ENCODE results near the gene GLRX3. TPM values are rescaled to one million over a fixed set of nuclear protein-coding genes. Genes with fewer than 3 reads are reported as not detected.

GLRX3 gene
- total and polyA plus RNA-seq, 4 experiments from 2014 or later: 39.3 to 116 (median 59.8) TPM

DNA sequence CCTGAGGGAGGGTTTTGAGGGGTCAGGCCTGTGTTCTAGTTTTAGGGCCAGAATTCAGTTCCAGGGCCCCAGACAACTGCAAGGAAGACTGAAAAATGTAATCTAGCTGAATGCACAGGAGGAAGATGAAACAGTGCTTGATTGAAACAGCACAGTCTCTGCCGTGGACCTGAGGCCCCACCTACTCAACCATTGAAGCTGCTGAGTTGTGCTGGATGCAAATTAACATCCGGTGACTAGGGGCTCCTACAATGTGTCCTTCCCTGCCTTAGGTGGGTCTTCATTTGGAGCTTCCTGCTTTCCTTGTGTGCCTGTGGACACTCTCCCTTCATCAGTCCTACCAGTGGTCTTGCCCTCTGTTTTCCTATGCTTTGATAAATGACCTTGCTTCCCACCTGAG, 5.7 kb downstream of the GLRX3 start:
- no peak for DNase-seq
- Mint-ChIP-seq H3K36me3 (peaks cover 15 to 39% of the 10 kb centered on the region in 2 donors), H3K27ac (peak overlapping the region in 6 of 7 donors; percentile 2 to 89 (median 75)), H3K4me3 (peak overlapping the region in 6 of 8 donors; percentile 23 to 62 (median 38)), H3K27me3 (no peaks in the 10 kb centered on the region), H3K9me3 (no peaks in the 10 kb centered on the region), H3K4me1 (peaks cover 51 to 75% (median 57%) of the 10 kb centered on the region in 4 donors)
- Histone ChIP-seq H3K27ac (ENCODE audit: low read depth, low read length) (no peak overlapping the region), H3K4me3 (ENCODE audit: low read length in 2 of 2) (no peak overlapping the region), H3K4me1 (ENCODE audit: insufficient read depth, low read length) (peaks cover 66% of the 10 kb centered on the region), H3K27me3 (ENCODE audit: insufficient read depth, low read length) (no peaks in the 10 kb centered on the region), H3K36me3 (ENCODE audit: insufficient read depth, low read length) (peaks cover 11% of the 10 kb centered on the region), H3K9me3 (ENCODE audit: control insufficient read depth in 1 of 2, low read length in 2 of 2) (no peaks in the 10 kb centered on the region)
- intact Hi-C loops (cut with micrococcal nuclease): no loop called here
- ChIA-PET POLR2A (ENCODE audit: partially characterized antibody) (interaction anchor here (2.6 kb wide), 1 partner anchor 31 kb away, joined by 20 read pairs; the partner anchor contains the start of gene C10orf143), CTCF (ENCODE audit: partially characterized antibody) (interaction anchor here (0.6 to 2.8 kb wide), 4 partner anchors 8 to 38 kb away, joined by 4 to 10 read pairs (median 7); partner anchors contain the start of gene C10orf143)

DNA sequence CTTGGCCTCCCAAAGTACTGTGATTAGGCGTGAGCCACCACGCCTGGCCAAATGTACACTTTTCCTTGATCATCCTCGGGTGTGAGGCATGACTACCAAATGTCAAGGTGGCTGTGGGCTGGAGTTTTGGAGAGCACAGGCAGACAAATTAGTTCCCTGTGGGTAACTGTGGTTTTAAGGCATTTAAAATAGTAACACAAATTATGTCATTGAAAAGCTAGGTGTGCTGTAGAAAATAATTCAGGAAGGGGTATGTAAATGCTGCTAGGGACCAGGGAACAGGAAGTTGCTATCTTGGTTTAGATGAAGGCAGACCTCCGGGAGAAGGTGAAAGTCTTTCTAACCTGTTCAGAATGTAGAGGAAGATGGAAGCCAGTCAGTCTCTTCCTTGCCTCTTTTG, 9.9 kb downstream of the GLRX3 start:
- intact Hi-C loops (cut with micrococcal nuclease): no loop called here
- Histone ChIP-seq H3K27me3 (ENCODE audit: insufficient read depth, low read length) (no peaks in the 10 kb centered on the region), H3K4me3 (ENCODE audit: low read length in 2 of 2) (no peak overlapping the region), H3K4me1 (ENCODE audit: insufficient read depth, low read length) (peaks cover 25% of the 10 kb centered on the region), H3K36me3 (ENCODE audit: insufficient read depth, low read length) (peaks cover 16% of the 10 kb centered on the region), H3K9me3 (ENCODE audit: control insufficient read depth in 1 of 2, low read length in 2 of 2) (no peaks in the 10 kb centered on the region), H3K27ac (ENCODE audit: low read depth, low read length) (no peak overlapping the region)
- Mint-ChIP-seq H3K36me3 (peaks cover 31 to 64% of the 10 kb centered on the region in 2 donors), H3K27ac (peak overlapping the region in 4 of 7 donors; percentile 40 to 62 (median 55)), H3K4me1 (peaks cover 30 to 52% (median 41%) of the 10 kb centered on the region in 4 donors), H3K9me3 (no peaks in the 10 kb centered on the region), H3K27me3 (no peaks in the 10 kb centered on the region), H3K4me3 (peak overlapping the region in 2 of 8 donors; percentile 4 to 7)
- CTCF ChIA-PET (ENCODE audit: partially characterized antibody): no interaction called here
- POLR2A ChIA-PET (ENCODE audit: partially characterized antibody): no interaction called here
- no peak for DNase-seq

DNA sequence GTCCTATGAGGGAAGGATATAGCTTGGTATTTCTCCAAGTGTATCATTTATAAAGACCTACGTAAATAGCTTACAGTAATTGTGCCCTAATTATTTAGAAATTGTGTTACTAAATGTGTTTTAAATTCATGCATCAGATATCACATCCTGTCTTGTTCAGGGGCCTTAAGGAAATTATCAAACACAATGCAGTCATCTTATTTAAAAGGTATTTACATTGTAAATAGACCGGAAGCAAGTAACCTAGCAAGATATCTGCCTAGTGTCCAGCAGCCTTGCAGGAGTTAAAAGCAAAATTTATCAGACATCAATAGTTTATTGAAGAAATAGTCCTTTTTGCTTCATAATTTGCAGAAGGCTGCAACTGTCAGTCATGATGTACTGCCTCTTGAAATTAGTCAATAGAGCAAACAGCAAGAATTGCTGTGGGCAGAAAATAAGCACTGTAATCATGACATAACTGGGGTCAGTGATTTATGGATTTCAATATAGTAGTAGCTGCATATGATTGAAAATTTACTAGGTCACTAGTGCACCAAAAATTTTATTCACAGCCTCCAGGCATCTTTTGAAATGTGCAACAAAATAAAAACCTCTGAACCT, 23.1 kb downstream of the GLRX3 start:
- CTCF ChIA-PET (ENCODE audit: partially characterized antibody): no interaction called here
- Mint-ChIP-seq H3K4me1 (peaks cover 18 to 35% (median 28%) of the 10 kb centered on the region in 4 donors), H3K27ac (no peak overlapping the region), H3K4me3 (no peak overlapping the region), H3K9me3 (no peaks in the 10 kb centered on the region), H3K36me3 (peaks cover 40 to 52% of the 10 kb centered on the region in 2 donors), H3K27me3 (no peaks in the 10 kb centered on the region)
- Histone ChIP-seq H3K27me3 (ENCODE audit: insufficient read depth, low read length) (no peaks in the 10 kb centered on the region), H3K4me3 (ENCODE audit: low read length in 2 of 2) (no peak overlapping the region), H3K27ac (ENCODE audit: low read depth, low read length) (no peak overlapping the region), H3K4me1 (ENCODE audit: insufficient read depth, low read length) (no peaks in the 10 kb centered on the region), H3K9me3 (ENCODE audit: control insufficient read depth in 1 of 2, low read length in 2 of 2) (no peaks in the 10 kb centered on the region), H3K36me3 (ENCODE audit: insufficient read depth, low read length) (peaks cover 15% of the 10 kb centered on the region)
- POLR2A ChIA-PET (ENCODE audit: partially characterized antibody): interaction anchor here (1.4 kb wide), 1 partner anchor 23 kb away, joined by 3 read pairs; the partner anchor contains the start of gene GLRX3
- intact Hi-C loops (cut with micrococcal nuclease): no loop called here
- DNase-seq: no peak

DNA sequence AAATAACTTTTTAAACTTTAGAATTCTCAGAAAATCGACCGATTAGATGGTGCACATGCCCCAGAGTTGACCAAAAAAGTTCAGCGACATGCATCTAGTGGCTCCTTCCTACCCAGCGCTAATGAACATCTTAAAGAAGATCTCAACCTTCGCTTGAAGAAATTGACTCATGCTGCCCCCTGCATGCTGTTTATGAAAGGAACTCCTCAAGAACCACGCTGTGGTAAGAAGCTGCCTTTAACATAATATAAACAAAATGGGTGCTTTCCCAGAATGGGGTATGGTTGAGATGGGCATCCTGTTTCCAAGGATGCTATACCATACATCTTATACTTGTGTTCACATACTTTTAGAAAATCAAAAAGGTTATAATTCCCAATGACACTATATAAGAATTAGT, 24.6 kb downstream of the GLRX3 start:
- Histone ChIP-seq H3K36me3 (ENCODE audit: insufficient read depth, low read length) (peaks cover 20% of the 10 kb centered on the region), H3K4me3 (ENCODE audit: low read length in 2 of 2) (no peak overlapping the region), H3K4me1 (ENCODE audit: insufficient read depth, low read length) (no peaks in the 10 kb centered on the region), H3K27ac (ENCODE audit: low read depth, low read length) (no peak overlapping the region), H3K9me3 (ENCODE audit: control insufficient read depth in 1 of 2, low read length in 2 of 2) (no peaks in the 10 kb centered on the region), H3K27me3 (ENCODE audit: insufficient read depth, low read length) (no peaks in the 10 kb centered on the region)
- ChIA-PET CTCF (ENCODE audit: partially characterized antibody) (no interaction called here), POLR2A (ENCODE audit: partially characterized antibody) (no interaction called here)
- Mint-ChIP-seq H3K36me3 (peaks cover 38 to 55% of the 10 kb centered on the region in 2 donors), H3K27ac (peak overlapping the region in 1 of 7 donors; percentile 35), H3K4me1 (peaks cover 14 to 30% (median 16%) of the 10 kb centered on the region in 4 donors), H3K9me3 (no peaks in the 10 kb centered on the region), H3K27me3 (no peaks in the 10 kb centered on the region), H3K4me3 (peak overlapping the region in 1 of 8 donors; percentile 26)
- DNase-seq: no peak
- intact Hi-C loops (cut with micrococcal nuclease): no loop called here

DNA sequence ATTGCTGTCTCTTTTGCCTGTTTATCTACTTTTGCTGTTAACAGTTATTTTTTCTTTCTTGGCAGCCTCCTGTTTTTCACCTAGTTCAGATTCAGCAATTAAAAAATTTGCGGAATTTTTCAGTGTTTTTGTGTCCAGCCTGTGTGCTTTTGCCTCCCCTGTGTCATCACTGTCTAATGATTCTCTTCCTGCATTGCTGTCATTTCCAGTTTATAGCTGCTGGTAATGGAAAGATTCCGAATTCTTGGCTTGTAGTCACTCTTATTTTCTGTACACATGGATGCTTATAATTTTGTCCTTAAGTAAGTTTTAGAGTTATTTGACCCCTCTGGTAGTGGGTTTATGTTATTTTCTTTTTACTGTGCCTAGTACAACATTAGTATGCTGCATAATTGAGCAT, 25.1 kb downstream of the GLRX3 start:
- Mint-ChIP-seq H3K4me3 (no peak overlapping the region), H3K4me1 (peaks cover 13 to 28% (median 15%) of the 10 kb centered on the region in 4 donors), H3K27me3 (no peaks in the 10 kb centered on the region), H3K27ac (no peak overlapping the region), H3K36me3 (peaks cover 41 to 57% of the 10 kb centered on the region in 2 donors), H3K9me3 (no peaks in the 10 kb centered on the region)
- ChIA-PET CTCF (ENCODE audit: partially characterized antibody) (interaction anchor here (1.3 kb wide), 1 partner anchor 10 kb away, joined by 4 read pairs; no protein-coding TSS in a partner anchor), POLR2A (ENCODE audit: partially characterized antibody) (no interaction called here)
- Histone ChIP-seq H3K27ac (ENCODE audit: low read depth, low read length) (no peak overlapping the region), H3K4me3 (ENCODE audit: low read length in 2 of 2) (no peak overlapping the region), H3K4me1 (ENCODE audit: insufficient read depth, low read length) (no peaks in the 10 kb centered on the region), H3K9me3 (ENCODE audit: control insufficient read depth in 1 of 2, low read length in 2 of 2) (no peaks in the 10 kb centered on the region), H3K27me3 (ENCODE audit: insufficient read depth, low read length) (no peaks in the 10 kb centered on the region), H3K36me3 (ENCODE audit: insufficient read depth, low read length) (peaks cover 24% of the 10 kb centered on the region)
- no peak for DNase-seq
- intact Hi-C loops (cut with micrococcal nuclease): no loop called here

DNA sequence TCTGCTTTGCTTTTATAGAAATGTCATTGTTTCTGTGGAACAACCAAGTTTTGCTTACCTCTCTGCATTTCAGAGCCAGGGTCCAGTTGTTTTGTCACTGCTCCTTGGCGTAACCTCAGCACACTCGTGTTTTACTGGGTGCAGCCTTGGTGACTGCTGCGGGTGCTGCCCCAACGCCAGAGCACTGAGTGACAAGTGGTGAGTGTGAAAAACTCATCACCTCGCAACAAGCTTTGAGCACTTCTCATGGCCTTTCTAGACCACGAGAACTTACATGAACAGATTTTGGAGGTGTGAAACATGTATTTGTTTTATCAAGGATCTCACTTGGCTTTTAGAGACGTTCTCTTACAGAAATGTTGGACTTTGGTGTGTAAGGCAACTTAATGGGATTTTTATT, 31.0 kb downstream of the GLRX3 start:
- POLR2A ChIA-PET (ENCODE audit: partially characterized antibody): no interaction called here
- no peak for DNase-seq
- H3K36me3 ChIP-seq (ENCODE audit: insufficient read depth, low read length): peaks cover 17% of the 10 kb centered on the region

DNA sequence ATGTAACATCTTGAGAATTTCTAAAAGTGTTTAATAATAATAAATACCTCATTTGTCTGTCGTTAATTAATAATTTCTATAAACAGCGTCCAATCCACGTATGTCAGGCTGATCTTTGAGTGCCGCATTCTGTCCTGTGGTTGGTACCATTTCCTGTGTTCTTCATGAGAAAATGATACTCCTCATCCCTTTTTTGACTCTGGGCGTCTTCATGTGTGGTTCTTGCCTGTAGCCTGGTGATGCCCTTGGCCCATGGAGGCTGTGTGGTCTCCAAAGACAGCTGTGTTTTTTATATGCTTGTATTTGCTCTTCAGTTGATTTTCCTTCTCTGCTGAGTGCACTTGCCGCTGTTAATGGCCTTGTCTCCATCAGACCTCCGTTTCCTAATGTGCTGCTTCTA, 31.5 kb downstream of the GLRX3 start:
- H3K27me3 ChIP-seq (ENCODE audit: insufficient read depth, low read length): no peaks in the 10 kb centered on the region
- no peak overlapping the region for H3K4me3 ChIP-seq (ENCODE audit: low read length in 2 of 2)
- H3K36me3 Mint-ChIP-seq: peaks cover 43 to 45% of the 10 kb centered on the region in 2 donors
- H3K27ac Mint-ChIP-seq: peak overlapping the region in 1 of 7 donors; percentile 42
- H3K9me3 Mint-ChIP-seq: no peaks in the 10 kb centered on the region
- H3K27me3 Mint-ChIP-seq: no peaks in the 10 kb centered on the region
- no peak for DNase-seq
- intact Hi-C loops (cut with micrococcal nuclease): no loop called here
- CTCF ChIA-PET (ENCODE audit: partially characterized antibody): interaction anchor here (1.3 kb wide), 1 partner anchor 22 kb away, joined by 4 read pairs; no protein-coding TSS in a partner anchor
- no peak overlapping the region for H3K27ac ChIP-seq (ENCODE audit: low read depth, low read length)
- H3K4me1 Mint-ChIP-seq: peaks cover 25 to 46% (median 39%) of the 10 kb centered on the region in 4 donors
- no peaks in the 10 kb centered on the region for H3K9me3 ChIP-seq (ENCODE audit: control insufficient read depth in 1 of 2, low read length in 2 of 2)
- POLR2A ChIA-PET (ENCODE audit: partially characterized antibody): no interaction called here
- H3K4me3 Mint-ChIP-seq: no peak overlapping the region
- H3K36me3 ChIP-seq (ENCODE audit: insufficient read depth, low read length): peaks cover 17% of the 10 kb centered on the region
- peaks cover 43% of the 10 kb centered on the region for H3K4me1 ChIP-seq (ENCODE audit: insufficient read depth, low read length)

More for the DNA sequence above, 31.0 kb downstream of the GLRX3 start:
- peak overlapping the region in 1 of 7 donors; percentile 19 for H3K27ac Mint-ChIP-seq
- Histone ChIP-seq H3K27ac (ENCODE audit: low read depth, low read length) (no peak overlapping the region), H3K9me3 (ENCODE audit: control insufficient read depth in 1 of 2, low read length in 2 of 2) (no peaks in the 10 kb centered on the region), H3K4me3 (ENCODE audit: low read length in 2 of 2) (no peak overlapping the region), H3K4me1 (ENCODE audit: insufficient read depth, low read length) (peaks cover 42% of the 10 kb centered on the region), H3K27me3 (ENCODE audit: insufficient read depth, low read length) (no peaks in the 10 kb centered on the region)
- CTCF ChIA-PET (ENCODE audit: partially characterized antibody): interaction anchor here (1.3 kb wide), 1 partner anchor 22 kb away, joined by 4 read pairs; no protein-coding TSS in a partner anchor
- H3K4me3 Mint-ChIP-seq: no peak overlapping the region
- intact Hi-C loops (cut with micrococcal nuclease): no loop called here
- no peaks in the 10 kb centered on the region for H3K27me3 Mint-ChIP-seq
- H3K36me3 Mint-ChIP-seq: peaks cover 47 to 50% of the 10 kb centered on the region in 2 donors
- H3K9me3 Mint-ChIP-seq: no peaks in the 10 kb centered on the region
- H3K4me1 Mint-ChIP-seq: peaks cover 25 to 45% (median 39%) of the 10 kb centered on the region in 4 donors
